ENCODE data around the gene SEC22B.
"Not testable (repeated sequence)": the region's sequence is repeated elsewhere in the genome, so short reads cannot be mapped to it uniquely, and the experiment has no call there.

GRCh38 chr1:120210754-120211153 is 34.4 kb upstream of the SEC22B start:
- TF ChIP-seq RCOR1 (IDR thresholded peaks at IDR 0.05; ENCODE audit: low read length); NFIC (IDR thresholded peaks at IDR 0.05; ENCODE audit: borderline replicate concordance); ELF1 (IDR thresholded peaks at IDR 0.05); CTCF (IDR thresholded peaks at IDR 0.05): not testable (repeated sequence)
